DND-41 (cell line): ENCODE results near the gene CFAP410.

ENCODE experiments used
- CTCF ChIP-seq: IDR thresholded peaks from 2 replicates; pipeline ENCODE4 v1.5.1; 2012; ENCODE audit warnings: borderline replicate concordance, low read length, moderate library complexity, mild to moderate bottlenecking; ENCODE audit not compliant: poor library complexity, severe bottlenecking; ENCODE audit errors: extremely low read depth
- EZH2 ChIP-seq: IDR thresholded peaks from 3 replicates; pipeline ENCODE4 v1.6.1; 2012; ENCODE audit warnings: borderline replicate concordance, low read depth, mild to moderate bottlenecking, moderate library complexity, low read length, inconsistent platforms; ENCODE audit not compliant: severe bottlenecking

DNA sequence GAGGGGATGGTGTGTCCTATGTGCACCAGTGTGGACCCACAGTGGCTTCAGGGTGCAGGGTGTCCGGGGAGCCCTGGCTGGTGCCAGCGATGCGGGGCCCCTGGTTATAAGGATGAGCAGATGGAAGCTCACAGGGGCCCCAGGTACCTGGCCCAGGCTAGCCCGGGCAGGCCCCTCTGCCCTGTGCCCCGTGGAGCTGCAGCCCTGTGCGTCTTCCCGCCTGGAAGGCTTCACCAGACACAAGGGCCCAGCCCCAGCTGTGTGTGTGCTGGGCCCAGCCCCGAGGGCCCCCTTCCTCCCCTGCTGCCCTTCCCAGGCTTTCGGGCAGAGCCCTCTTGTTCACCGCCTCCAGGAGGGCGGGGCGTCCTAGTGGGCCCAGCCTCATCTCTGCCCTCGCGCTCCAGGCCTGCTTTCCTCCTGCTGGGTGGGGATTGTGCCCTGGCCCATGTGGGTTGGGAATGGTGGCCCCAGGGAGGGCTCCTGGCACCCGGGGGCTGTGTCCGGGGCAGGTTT, 23.4 kb downstream of the CFAP410 start:
- TF ChIP-seq CTCF (no peak), EZH2 (no peak)
